Prostate gland (tissue), 2 donors: Measurements from ENCODE around the gene RAB4B. TPM values are rescaled to one million over a fixed set of nuclear protein-coding genes. Genes with fewer than 3 reads are reported as not detected.
A peak's percentile ranks its signal among the peaks of the same experiment; 100 is the strongest.
"Not testable (repeated sequence)": the region's sequence is repeated elsewhere in the genome, so short reads cannot be mapped to it uniquely, and the experiment has no call there.

Source experiments
- DNase-seq: peaks from one replicate; pipeline ENCODE4 v3.0.0-alpha.2; 2019; ENCODE audit warnings: low spot score
- H3K27ac ChIP-seq, 2 donors: fragments of 200-600 bp; sonication (generic); 2 replicates each; pipeline ENCODE4 v1.5.1; 2017 to 2019
- H3K27me3 ChIP-seq: fragments of 200-600 bp; sonication (generic); replicated peaks from 2 replicates; pipeline ENCODE4 v1.5.1; 2019; ENCODE audit not compliant: insufficient read depth
- H3K36me3 ChIP-seq, 2 donors: fragments of 200-600 bp; sonication (generic); 1 replicate in 1 of 2; 2 replicates in 1 of 2; pipeline versions ENCODE4 v1.5.1 to v1.8.1; 2017 to 2019
- H3K4me1 ChIP-seq: fragments of 200-600 bp; sonication (generic); replicated peaks from 2 replicates; pipeline ENCODE4 v1.5.1; 2019
- H3K4me3 ChIP-seq, 2 donors: fragments of 200-600 bp; sonication (generic); 2 replicates each; pipeline ENCODE4 v1.5.1; 2017 to 2019
- H3K9me3 ChIP-seq: fragments of 200-600 bp; sonication (generic); 2 replicates; pipeline ENCODE4 v1.5.1; 2017
- POLR2A ChIP-seq: fragments of 450-650 bp; IDR thresholded peaks from one replicate; pipeline ENCODE4 v1.6.1; 2016; ENCODE audit warnings: antibody characterized with exemption, mild to moderate bottlenecking
- POLR2AphosphoS5 ChIP-seq: sonication (generic); formaldehyde crosslinking; IDR thresholded peaks from one replicate; pipeline ENCODE4 v1.6.1; 2017; ENCODE audit warnings: antibody characterized with exemption
- WGBS: methylation state at CpG from one replicate; pipeline ENCODE4 v1.1.5; 2018; 5-methylcytosine and 5-hydroxymethylcytosine counted together
- intact Hi-C: fragments of 100-400 bp; cut with DNase I; formaldehyde crosslinking; loops from one replicate; pipeline ENCODE4 v1.14.2; 2022
- total RNA-seq, 2 donors: library from RNA; depleted of rRNA; stranded (reverse); fragments of >200 nt; gene quantifications; one replicate each; pipeline ENCODE4 v1.1.0, GENCODE V29; 2016
- TF ChIP-seq, protein P1 (sequence below), 4 experiments: fragments of 200-600 bp in 2 of 4; fragments of 450-650 bp in 2 of 4; sonication (generic) in 2 of 4; IDR thresholded peaks; 1 replicate in 3 of 4; 2 replicates in 1 of 4; pipeline ENCODE4 v1.5.1; 2016 to 2019; ENCODE audit warnings: antibody characterized with exemption in 4 of 4, mild to moderate bottlenecking in 2 of 4, moderate library complexity in 2 of 4

Gene RAB4B
- total RNA-seq, 2 donors from 2014 or later = 44.8 to 51.7 TPM

DNA sequence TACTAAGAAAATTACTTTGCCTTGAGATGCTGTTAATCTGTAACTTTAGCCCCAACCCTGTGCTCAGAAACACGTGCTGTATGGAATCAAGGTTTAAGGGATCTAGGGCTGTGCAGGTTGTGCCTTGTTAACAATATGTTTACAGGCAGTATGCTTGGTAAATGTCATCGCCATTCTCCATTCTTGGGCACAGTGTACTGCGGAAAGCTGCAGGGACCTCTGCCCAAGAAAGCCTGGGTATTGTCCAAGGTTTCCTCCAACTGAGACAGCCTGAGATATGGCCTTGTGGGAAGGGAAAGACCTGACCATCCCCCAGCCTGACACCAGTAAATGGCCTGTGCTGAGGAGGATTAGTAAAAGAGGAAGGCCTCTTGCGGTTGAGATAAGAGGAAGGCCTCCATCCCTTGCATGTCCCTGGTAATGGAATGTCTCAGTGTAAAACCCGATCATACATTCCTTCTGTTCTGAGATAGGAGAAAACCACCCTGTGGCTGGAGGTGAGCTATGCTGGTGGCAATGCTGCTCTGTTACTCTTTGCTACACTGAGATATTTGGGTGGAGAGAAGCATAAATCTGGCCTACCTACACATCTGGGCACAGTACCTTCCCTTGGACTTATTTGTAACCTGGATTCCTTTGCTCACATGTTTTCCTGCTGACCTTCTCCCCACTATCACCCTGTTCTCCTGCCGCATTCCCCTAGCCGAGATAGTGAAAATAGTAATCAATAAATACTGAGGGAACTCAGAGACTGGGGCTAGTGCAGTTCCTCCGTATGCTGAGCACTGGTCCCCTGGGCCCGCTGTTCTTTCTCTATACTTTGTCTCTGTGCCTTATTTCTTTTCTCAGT lies 44.9 kb downstream of the RAB4B start:
- H3K27me3 ChIP-seq, H3K4me3 ChIP-seq, H3K9me3 ChIP-seq, H3K36me3 ChIP-seq, H3K4me1 ChIP-seq, DNase-seq: not testable (repeated sequence)
- H3K27ac ChIP-seq = peak overlapping the region; percentile 50 to 74
- 49% methylated on average over 9 of the region's 9 CpGs for WGBS
- intact Hi-C loops = loop anchor here (5.0 kb wide), 1 partner anchor 161 kb away; no protein-coding TSS in a partner anchor
- TF ChIP-seq POLR2AphosphoS5 = peak; percentile 79

DNA sequence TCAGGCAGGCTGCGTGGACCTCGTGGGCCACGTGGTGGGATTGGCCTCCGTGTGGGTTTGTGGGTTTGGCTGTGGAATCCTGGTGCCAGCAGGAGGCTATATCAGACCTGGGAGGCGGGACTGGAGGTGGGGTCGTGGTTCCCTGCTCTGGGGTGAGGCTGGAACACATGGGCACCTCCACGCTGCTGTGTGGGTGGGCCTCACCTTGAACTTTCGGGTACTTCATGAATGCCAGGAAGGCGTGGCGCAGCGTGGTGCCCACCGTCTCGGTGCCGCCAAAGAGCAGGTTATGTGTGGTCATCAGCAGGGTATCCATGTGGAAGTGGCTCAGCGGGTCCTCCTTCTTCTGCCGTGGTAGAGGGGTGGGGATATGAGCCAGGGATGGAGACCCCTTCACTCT lies 46.9 kb downstream of the RAB4B start:
- DNase-seq, H3K27ac ChIP-seq, H3K4me3 ChIP-seq, H3K9me3 ChIP-seq, H3K36me3 ChIP-seq, H3K4me1 ChIP-seq, H3K27me3 ChIP-seq: not testable (repeated sequence)
- intact Hi-C loops = loop anchor here (5.0 kb wide), 1 partner anchor 163 kb away; no protein-coding TSS in a partner anchor
- WGBS = 90% methylated on average over 16 of the region's 16 CpGs

DNA sequence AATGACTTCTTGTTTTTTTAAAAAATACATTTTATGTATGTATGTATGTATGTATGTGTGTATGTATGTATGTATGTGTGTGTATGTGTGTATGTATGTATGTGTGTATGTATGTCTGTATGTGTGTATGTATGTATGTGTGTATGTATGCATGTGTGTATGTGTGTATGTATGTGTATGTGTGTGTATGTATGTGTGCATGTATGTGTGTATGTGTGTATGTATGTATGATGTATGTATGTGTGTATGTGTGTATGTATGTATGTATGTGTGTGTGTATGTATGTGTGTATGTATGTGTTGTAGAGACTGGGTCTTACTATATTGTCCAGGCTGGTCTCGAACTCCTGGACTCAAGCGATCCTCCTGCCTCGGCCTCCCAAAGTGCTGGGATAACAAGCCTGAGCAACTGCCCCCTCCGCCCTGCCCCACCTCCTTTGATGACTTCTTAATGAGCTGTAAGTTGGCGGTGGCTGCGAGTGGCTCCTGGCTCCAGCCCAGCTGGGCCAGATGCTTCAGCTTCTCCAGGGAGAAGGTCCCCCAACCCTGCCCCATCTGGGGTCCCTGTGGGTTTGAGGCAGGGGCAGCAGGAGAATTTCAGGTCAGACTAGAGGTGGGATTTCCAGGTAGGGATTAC lies 47.5 kb downstream of the RAB4B start:
- 97% methylated on average over 4 of the region's 6 CpGs for WGBS
- H3K27ac ChIP-seq, DNase-seq: not testable (repeated sequence)

DNA sequence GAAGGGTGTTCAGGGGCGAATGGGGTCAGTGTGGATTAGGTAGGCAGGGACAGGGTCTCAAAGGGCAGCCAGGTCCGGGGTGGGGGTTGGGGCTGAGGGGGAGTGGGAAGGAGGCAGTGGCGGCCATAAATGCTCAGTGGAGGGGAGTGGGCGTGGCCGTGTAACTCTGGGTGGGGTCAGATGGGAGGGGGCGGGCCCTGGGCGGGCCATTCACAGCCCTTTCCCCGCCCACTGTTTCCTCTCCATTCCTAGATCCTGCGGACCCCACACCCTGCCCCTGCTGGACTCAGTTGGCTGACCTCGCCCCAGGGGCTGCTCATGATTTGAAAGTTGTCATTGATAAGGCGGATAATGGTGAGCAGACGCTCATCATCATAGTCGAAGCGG lies 48.3 kb downstream of the RAB4B start:
- DNase-seq, H3K36me3 ChIP-seq, H3K4me1 ChIP-seq, H3K27me3 ChIP-seq, H3K4me3 ChIP-seq, H3K9me3 ChIP-seq, intact Hi-C loops, H3K27ac ChIP-seq: not testable (repeated sequence)
- 82% methylated on average over 8 of the region's 14 CpGs for WGBS

More for the DNA sequence above, 47.5 kb downstream of the RAB4B start:
- H3K4me3 ChIP-seq, H3K27me3 ChIP-seq, H3K36me3 ChIP-seq, H3K4me1 ChIP-seq, H3K9me3 ChIP-seq, intact Hi-C loops: not testable (repeated sequence)

DNA sequence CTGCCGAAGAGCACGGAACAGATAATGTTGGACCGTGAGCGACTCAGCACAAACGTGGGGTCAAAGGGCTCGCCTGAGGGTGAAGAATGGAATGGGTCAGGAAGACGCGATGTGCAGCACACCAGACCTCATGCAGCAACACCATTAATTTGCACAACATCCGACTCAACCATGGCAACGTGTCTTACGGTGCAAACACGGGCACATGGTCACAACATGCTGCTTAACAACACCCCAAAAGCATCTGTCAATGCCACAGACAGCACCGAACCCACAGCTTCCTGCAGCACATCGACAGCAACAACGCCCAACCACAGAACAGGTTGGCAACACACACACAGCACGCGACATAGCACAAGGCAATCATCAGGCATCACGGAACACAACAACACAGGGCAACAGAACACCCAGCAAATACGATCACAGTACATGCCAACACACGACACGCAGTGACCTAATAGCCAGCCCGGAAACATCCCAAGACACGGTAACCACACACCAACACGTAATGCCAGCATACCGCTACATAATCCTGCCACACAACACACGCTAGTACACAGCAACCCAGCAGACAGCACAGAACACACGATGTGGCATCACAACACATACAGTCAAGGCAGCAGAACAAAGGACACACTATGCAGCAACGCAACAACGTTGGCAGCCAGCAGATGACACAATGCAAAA lies 48.8 kb downstream of the RAB4B start:
- H3K36me3 ChIP-seq, intact Hi-C loops, H3K27me3 ChIP-seq, H3K4me1 ChIP-seq, DNase-seq, H3K27ac ChIP-seq, H3K4me3 ChIP-seq, H3K9me3 ChIP-seq: not testable (repeated sequence)
- 90% methylated on average over 29 of the region's 29 CpGs for WGBS

DNA sequence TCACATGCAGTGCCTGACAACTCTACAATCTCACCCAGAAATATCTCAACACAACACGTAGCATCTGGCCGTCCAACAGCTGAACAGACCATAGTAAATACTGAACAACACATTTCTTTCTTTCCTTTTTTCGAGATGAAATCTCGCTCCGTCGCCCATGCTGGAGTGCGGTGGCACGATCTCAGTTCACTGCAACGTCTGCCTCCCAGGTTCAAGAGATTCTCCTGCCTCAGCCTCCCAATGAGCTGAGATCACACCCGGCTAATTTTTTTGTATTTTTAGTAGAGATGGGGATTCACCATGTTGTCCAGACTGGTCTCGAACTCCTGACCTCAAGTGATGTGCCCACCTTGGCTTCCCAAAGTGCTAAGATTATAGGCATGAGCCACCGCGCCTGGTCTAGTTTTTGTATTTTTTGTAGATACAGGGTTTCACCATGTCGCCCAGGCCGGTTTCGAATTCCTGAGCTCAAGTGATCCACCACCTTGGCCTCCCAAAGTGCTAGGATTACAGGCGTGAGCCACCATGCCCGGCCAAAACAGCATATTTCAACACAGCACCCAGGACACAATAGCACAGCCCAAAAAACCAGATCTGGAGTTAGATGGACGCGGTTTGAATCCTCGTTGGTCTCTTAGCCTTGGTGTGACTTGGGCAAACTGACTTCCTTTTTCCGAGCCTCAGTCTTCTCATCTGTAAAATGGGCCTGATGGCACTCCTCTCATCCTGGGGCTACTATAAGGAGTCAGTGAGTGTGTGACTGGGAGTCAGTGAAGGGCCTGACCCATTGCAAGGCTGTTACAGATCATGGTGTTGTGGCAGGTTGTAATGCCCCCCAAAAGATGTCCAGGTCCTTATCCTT lies 49.6 kb downstream of the RAB4B start:
- no peak for DNase-seq
- no peaks in the 10 kb centered on the region for H3K36me3 ChIP-seq
- no peak overlapping the region for H3K27ac ChIP-seq
- no peak for TF ChIP-seq POLR2AphosphoS5
- H3K27me3 ChIP-seq = no peaks in the 10 kb centered on the region
- H3K9me3 ChIP-seq = no peaks in the 10 kb centered on the region
- H3K4me3 ChIP-seq = no peak overlapping the region
- no peaks in the 10 kb centered on the region for H3K4me1 ChIP-seq
- intact Hi-C loops = no loop called here
- 96% methylated on average over 22 of the region's 22 CpGs for WGBS

DNA sequence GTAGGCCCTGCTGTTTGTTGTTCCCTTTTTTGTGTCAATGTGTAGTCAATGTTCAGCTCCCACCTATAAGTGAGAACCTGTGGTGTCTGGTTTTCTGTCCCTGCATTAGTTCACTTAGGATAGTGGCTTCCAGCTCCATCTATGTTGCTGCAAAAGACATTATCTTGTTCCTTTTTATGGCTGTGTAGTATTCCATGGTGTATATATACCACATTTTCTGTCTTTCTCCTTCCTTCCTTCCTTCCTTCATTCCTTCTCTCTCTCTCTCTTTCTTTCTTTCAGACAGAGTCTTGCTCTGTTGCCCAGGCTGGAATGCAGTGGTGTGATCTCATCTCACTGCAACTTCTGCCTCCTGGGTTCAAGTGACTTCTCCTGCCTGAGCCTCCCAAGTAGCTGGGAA lies 51.2 kb downstream of the RAB4B start:
- H3K4me3 ChIP-seq = no peak overlapping the region
- no peaks in the 10 kb centered on the region for H3K36me3 ChIP-seq
- H3K27ac ChIP-seq = no peak overlapping the region
- H3K9me3 ChIP-seq = no peaks in the 10 kb centered on the region
- H3K27me3 ChIP-seq = no peaks in the 10 kb centered on the region
- DNase-seq = no peak
- H3K4me1 ChIP-seq = no peaks in the 10 kb centered on the region
- intact Hi-C loops = no loop called here
- TF ChIP-seq POLR2A = no peak
- TF ChIP-seq, protein P1, sequence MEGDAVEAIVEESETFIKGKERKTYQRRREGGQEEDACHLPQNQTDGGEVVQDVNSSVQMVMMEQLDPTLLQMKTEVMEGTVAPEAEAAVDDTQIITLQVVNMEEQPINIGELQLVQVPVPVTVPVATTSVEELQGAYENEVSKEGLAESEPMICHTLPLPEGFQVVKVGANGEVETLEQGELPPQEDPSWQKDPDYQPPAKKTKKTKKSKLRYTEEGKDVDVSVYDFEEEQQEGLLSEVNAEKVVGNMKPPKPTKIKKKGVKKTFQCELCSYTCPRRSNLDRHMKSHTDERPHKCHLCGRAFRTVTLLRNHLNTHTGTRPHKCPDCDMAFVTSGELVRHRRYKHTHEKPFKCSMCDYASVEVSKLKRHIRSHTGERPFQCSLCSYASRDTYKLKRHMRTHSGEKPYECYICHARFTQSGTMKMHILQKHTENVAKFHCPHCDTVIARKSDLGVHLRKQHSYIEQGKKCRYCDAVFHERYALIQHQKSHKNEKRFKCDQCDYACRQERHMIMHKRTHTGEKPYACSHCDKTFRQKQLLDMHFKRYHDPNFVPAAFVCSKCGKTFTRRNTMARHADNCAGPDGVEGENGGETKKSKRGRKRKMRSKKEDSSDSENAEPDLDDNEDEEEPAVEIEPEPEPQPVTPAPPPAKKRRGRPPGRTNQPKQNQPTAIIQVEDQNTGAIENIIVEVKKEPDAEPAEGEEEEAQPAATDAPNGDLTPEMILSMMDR (IDR thresholded peaks at IDR 0.05) = no peak
- no peak for TF ChIP-seq POLR2AphosphoS5

DNA sequence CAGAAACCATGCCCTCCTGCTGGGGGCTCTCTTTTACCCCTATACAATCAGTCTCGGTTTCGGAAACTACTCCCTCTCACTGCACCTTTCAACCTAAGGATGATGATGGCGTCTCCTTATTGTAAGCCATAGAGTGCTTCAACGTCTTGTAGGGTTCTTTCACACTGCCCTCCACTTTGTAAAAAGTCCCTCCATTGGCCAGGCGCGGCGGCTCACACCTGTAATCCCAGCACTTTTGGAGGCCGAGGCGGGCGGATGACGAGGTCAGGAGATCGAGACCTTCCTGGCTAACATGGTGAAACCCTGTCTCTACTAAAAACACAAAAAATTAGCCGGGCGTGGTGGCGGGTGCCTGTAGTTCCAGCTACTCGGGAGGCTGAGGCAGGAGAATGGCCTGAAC lies 52.7 kb downstream of the RAB4B start:
- H3K9me3 ChIP-seq, H3K27ac ChIP-seq, H3K36me3 ChIP-seq, H3K27me3 ChIP-seq, DNase-seq, H3K4me3 ChIP-seq, intact Hi-C loops, H3K4me1 ChIP-seq: not testable (repeated sequence)
- WGBS = 97% methylated on average over 16 of the region's 16 CpGs
